ENCODE results near the gene FCRLB.

DNA sequence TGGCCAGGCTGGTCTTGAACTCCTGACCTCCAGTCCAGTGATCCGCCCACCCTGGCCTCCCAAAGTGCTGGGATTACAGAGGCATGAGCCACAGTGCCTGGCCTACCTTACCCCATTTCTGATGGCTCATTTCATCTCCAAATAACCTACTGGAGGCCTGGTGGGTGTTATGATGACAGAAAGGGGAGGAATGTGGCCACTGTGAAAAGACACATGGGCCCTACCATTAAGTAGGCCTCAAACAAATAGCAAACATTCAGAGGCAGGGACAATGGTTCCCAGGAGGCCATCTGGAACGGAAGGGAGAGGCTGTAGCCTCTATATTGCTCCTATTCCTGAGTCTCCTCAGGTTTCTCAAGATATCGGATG is 15.2 kb upstream of the FCRLB start:
- TF ChIP-seq, protein P1, sequence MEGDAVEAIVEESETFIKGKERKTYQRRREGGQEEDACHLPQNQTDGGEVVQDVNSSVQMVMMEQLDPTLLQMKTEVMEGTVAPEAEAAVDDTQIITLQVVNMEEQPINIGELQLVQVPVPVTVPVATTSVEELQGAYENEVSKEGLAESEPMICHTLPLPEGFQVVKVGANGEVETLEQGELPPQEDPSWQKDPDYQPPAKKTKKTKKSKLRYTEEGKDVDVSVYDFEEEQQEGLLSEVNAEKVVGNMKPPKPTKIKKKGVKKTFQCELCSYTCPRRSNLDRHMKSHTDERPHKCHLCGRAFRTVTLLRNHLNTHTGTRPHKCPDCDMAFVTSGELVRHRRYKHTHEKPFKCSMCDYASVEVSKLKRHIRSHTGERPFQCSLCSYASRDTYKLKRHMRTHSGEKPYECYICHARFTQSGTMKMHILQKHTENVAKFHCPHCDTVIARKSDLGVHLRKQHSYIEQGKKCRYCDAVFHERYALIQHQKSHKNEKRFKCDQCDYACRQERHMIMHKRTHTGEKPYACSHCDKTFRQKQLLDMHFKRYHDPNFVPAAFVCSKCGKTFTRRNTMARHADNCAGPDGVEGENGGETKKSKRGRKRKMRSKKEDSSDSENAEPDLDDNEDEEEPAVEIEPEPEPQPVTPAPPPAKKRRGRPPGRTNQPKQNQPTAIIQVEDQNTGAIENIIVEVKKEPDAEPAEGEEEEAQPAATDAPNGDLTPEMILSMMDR (IDR thresholded peaks at IDR 0.05) = no peak
- no peak for TF ChIP-seq POLR2A (IDR thresholded peaks at IDR 0.05)
- no peak for TF ChIP-seq POLR2AphosphoS5 (IDR thresholded peaks at IDR 0.05)

All from breast epithelium (tissue), 3 donors.